GM19240 (cell line): ENCODE data around the gene F12.
A peak's percentile ranks its signal among the peaks of the same experiment; 100 is the strongest.
"Not testable (repeated sequence)": the region's sequence is repeated elsewhere in the genome, so short reads cannot be mapped to it uniquely, and the experiment has no call there.

Experiments
- DNase-seq: peaks from one replicate; pipeline ENCODE4 v3.0.0; 2011; ENCODE audit warnings: low spot score; ENCODE audit not compliant: insufficient read length

The F12 gene

GRCh38 chr5:177370488-177371119 lies 38.8 kb downstream of the F12 start:
- peak; percentile 80 for DNase-seq

GRCh38 chr5:177369645-177370440 lies 39.5 kb downstream of the F12 start:
- no peak for DNase-seq

- DNase-seq, result no peak
These were observed 40.3 kb downstream of the F12 start for GRCh38 chr5:177368869-177369644.

- no peak for DNase-seq
These were observed 41.1 kb downstream of the F12 start for GRCh38 chr5:177367981-177368868.

GRCh38 chr5:177367323-177367848 lies 42.0 kb downstream of the F12 start:
- DNase-seq, result no peak

- no peak for DNase-seq
These were observed 42.6 kb downstream of the F12 start for GRCh38 chr5:177366528-177367322.

GRCh38 chr5:177365845-177366527 lies 43.4 kb downstream of the F12 start:
- no peak for DNase-seq

GRCh38 chr5:177364159-177364962 lies 45.0 kb downstream of the F12 start:
- DNase-seq, result no peak

GRCh38 chr5:177363565-177363964 lies 45.8 kb downstream of the F12 start:
- no peak for DNase-seq

- no peak for DNase-seq
These were observed 46.5 kb downstream of the F12 start for GRCh38 chr5:177362610-177363507.

- no peak for DNase-seq
These were observed 47.1 kb downstream of the F12 start for GRCh38 chr5:177362292-177362609.

- no peak for DNase-seq
These were observed 47.7 kb downstream of the F12 start for GRCh38 chr5:177361418-177362291.

GRCh38 chr5:177360740-177361139 lies 48.6 kb downstream of the F12 start:
- not testable (repeated sequence) for DNase-seq

- no peak for DNase-seq
These were observed 49.5 kb downstream of the F12 start for GRCh38 chr5:177359860-177360259.

- DNase-seq, result no peak
These were observed 49.9 kb downstream of the F12 start for GRCh38 chr5:177359451-177359851.

- no peak for DNase-seq
These were observed 51.0 kb downstream of the F12 start for GRCh38 chr5:177358370-177358819.
